NCI-H1105 (cell line): ENCODE data around the gene GIMAP4.
"Not testable (repeated sequence)": the region's sequence is repeated elsewhere in the genome, so short reads cannot be mapped to it uniquely, and the experiment has no call there.

ENCODE experiments used
- DNase-seq: peaks from one replicate; lab custom pipeline; 2025; lab: John Stamatoyannopoulos, UW

Gene GIMAP4

GRCh38 chr7:150580638-150581394, 13.6 kb downstream of the GIMAP4 start:
- no peak for DNase-seq

GRCh38 chr7:150585199-150585598, 18.0 kb downstream of the GIMAP4 start:
- no peak for DNase-seq

GRCh38 chr7:150586068-150586784, 19.0 kb downstream of the GIMAP4 start:
- no peak for DNase-seq

GRCh38 chr7:150586785-150587152, 19.6 kb downstream of the GIMAP4 start:
- DNase-seq: no peak

GRCh38 chr7:150587551-150587950, 20.4 kb downstream of the GIMAP4 start:
- DNase-seq: no peak

- no peak for DNase-seq
Observed at GRCh38 chr7:150594805-150595204, 27.6 kb downstream of the GIMAP4 start.

- no peak for DNase-seq
Observed at GRCh38 chr7:150595361-150595760, 28.2 kb downstream of the GIMAP4 start.

GRCh38 chr7:150603600-150603999, 36.4 kb downstream of the GIMAP4 start:
- DNase-seq: not testable (repeated sequence)

- DNase-seq: no peak
Observed at GRCh38 chr7:150610233-150610632, 43.0 kb downstream of the GIMAP4 start.

GRCh38 chr7:150612925-150613324, 45.7 kb downstream of the GIMAP4 start:
- no peak for DNase-seq

GRCh38 chr7:150613880-150614279, 46.7 kb downstream of the GIMAP4 start:
- DNase-seq: no peak

GRCh38 chr7:150614426-150614825, 47.2 kb downstream of the GIMAP4 start:
- DNase-seq: not testable (repeated sequence)

GRCh38 chr7:150615221-150615755, 48.1 kb downstream of the GIMAP4 start:
- DNase-seq: not testable (repeated sequence)

- no peak for DNase-seq
Observed at GRCh38 chr7:150620061-150620460, 52.9 kb downstream of the GIMAP4 start.

- no peak for DNase-seq
Observed at GRCh38 chr7:150620617-150621371, 53.6 kb downstream of the GIMAP4 start.

GRCh38 chr7:150621376-150621775, 54.2 kb downstream of the GIMAP4 start:
- DNase-seq: no peak
